Neural progenitor cell (in vitro differentiated cells): ENCODE results near the gene ZNF140.

Experiments
- CTCF ChIP-seq: fragments of 200-600 bp; sonication (generic); IDR thresholded peaks from 2 replicates; pipeline ENCODE4 v1.5.1; 2017; ENCODE audit warnings: antibody characterized with exemption, mild to moderate bottlenecking
- EZH2 ChIP-seq: fragments of 200-600 bp; sonication (generic); IDR thresholded peaks from 2 replicates; pipeline ENCODE4 v1.6.1; 2017; ENCODE audit warnings: antibody characterized with exemption, mild to moderate bottlenecking, moderate library complexity

DNA sequence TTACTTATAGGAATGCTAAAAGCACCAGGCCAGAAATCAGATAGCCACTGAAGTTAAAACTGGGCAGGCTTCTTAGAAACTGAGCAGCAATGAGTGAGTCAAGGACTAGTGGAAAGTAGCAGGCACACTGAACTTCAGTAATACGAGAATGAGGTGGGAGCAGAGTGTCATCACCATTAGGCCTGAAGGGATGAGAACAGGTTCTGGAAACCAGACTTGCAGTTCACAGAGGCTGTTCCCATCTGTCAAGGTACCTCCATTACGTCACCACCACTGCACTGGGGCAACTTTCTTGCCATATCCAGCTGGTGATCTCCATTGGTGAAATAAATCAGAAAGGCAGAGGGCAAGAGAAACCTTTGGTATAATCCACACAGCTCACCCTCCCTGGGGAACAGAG, 65.3 kb downstream of the ZNF140 start:
- TF ChIP-seq CTCF = no peak
- TF ChIP-seq EZH2 = no peak
